Hepatocyte (in vitro differentiated cells): ENCODE measurements around the gene ARHGAP40.

ENCODE experiments used
- CTCF ChIP-seq: fragments of 200-600 bp; sonication (generic); IDR thresholded peaks from 2 replicates; pipeline ENCODE4 v1.5.1; 2016; ENCODE audit warnings: antibody characterized with exemption, mild to moderate bottlenecking; ENCODE audit not compliant: poor library complexity
- EZH2 ChIP-seq: fragments of 200-600 bp; sonication (generic); IDR thresholded peaks from 2 replicates; pipeline ENCODE4 v1.6.1; 2016; ENCODE audit warnings: antibody characterized with exemption, mild to moderate bottlenecking, borderline replicate concordance

GRCh38 chr20:38623061-38623460, 21.5 kb downstream of the ARHGAP40 start:
- no peak for TF ChIP-seq CTCF
- TF ChIP-seq EZH2: no peak
